Non-pigmented ciliary epithelial cell (primary cell): ENCODE measurements around the gene PRKCD.

Source experiments
- DNase-seq: peaks from one replicate; pipeline ENCODE4 v3.0.0-alpha.2; 2010; ENCODE audit warnings: low read depth

The PRKCD gene

DNA sequence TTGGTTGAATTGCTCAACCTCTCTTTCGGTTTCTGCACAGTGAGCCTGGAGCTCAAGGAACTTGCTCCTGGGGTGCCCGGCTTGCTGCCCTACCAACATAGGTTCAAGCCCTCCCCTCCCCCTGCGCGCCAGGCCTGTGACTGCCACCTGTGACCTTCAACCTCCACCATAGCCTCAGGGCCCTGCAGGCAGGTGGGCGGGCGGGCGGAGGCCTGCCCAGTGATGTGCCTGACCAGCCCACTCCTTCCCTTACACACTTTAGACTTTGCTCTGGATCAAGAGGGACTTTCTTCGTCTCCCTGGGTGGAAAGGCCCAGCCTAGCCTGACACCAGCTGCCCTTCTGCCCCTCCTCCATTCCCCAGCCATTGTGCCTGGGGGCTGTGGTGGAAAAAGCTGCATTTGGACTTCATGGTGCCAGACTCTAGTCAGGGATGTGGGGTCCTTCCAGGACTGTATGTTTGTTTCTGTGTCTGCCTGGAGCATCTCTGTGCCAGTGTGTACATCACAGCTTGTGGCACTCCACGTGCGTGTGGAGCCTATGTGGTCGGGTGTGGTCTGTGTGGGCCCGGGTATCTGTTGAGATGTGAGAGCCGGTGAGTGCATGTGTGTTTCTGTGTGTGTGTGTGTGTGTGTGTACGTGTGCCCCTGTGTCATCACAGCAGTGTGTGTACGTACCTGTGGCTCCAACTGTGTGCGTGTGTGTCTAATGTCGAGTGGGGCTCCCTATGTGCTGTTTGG, 9.5 kb downstream of the PRKCD start:
- DNase-seq = no peak

DNA sequence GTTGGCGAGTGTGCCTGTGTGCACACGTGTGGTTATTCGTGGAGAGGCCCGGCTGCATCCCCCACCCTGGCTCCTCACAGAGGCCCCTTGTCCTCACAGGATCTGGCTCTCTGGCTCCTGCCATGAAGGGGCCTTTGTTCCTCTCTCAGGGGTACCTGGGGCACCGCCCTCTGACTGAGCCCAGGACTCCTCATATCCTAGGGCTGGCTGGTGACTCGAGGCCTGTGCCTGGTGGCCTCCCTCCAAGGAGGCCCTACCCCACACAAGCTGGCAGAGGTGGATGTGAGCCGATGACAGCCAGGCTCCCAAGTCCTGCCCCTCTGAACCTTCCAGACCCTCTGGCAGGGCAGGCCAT, 10.0 kb downstream of the PRKCD start:
- no peak for DNase-seq

DNA sequence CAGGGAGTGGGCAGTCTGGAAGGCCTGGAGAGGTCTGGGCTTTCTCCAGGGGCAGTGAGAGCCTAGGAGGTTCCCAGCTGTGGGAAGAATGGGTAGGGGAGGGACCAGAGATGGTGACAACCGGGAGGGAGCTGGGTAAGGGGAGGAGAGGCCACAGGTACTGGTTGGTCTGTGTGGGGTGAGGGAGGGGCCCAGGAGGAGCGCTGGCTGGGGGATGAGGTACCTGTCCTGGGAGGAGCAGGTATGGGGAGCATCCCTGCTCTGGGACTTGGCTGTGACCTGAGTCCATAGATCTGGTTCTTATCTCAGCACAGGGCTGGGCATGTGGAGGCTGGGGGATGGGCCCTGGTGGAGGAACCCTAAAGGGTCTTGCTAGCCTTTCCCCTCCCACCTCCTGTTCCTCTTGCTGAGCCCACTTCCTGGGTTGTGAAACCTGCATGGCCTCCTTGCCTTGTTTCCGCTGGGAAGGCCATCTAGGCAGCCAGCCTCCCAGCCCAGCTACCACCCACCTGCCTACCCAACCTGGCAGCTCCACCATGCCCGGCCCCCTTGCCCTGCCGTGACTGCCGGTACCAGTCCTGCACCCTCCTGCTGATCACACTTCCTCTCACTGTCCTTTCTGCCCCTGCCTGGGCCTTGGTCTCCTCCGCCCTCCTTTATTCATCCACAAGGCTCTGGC, 11.0 kb downstream of the PRKCD start:
- DNase-seq = no peak

DNA sequence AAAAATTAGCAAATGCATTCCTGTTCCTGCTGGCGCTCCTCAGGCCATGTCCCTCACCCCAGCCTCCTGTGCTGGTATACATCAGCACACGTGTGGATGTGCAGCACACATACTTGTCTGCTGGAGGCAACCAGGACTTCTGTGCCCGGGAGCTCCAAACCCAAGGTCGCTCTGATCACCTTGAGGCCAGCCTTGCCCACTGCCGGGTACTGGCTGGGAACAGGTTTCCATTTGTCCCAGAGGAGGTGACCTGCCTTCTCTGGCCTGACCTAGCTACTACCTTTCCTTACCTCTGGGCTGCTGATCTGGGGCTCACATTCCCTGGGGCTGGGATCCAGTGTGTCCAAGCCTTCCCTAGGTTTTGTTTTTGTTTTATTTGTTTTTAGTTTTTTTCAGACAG, 12.1 kb downstream of the PRKCD start:
- DNase-seq = no peak

DNA sequence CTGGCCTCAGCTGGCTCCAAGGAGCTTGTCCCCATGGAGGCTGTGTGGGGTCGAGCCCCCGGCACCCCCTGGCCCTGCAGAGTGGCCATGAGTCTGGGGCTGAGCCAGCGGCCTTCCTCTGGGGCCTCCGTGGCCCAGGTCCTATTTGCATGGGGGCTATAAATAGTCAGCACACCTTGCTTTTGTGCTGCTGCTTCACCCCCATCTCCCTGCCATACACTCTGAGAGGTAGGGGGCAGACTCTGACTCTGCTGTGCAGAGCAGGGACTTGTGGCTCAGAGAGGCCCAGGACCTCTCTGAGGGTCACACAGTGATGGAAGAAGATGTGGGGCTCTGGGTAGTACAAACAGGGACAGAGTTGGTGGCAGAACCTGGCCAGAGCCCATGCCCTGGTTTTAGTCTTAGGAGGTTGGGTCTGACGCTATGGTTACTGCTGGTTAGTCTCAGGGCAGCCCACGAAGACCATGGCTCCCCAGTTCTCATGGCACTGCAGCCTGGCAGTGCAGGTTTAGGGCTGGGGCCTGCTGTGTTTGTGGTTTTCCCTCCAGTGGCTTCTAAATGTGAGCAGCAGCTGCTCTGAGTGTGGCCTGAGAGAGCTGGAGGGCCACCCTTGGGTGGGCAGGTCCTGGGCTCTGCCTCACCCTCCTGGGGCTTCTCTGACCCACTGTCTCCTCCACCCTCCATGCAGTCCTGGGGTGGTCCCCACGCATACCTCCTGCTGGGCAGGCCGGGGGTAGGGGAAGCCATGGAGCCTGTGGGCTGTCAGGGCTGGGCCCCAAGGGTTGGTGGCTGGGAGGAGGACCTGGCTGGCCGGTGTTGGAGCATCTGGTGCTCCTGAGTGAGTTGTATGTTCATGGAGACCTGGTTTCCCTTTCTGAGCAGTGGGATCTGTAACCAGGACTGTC, 13.6 kb downstream of the PRKCD start:
- no peak for DNase-seq

DNA sequence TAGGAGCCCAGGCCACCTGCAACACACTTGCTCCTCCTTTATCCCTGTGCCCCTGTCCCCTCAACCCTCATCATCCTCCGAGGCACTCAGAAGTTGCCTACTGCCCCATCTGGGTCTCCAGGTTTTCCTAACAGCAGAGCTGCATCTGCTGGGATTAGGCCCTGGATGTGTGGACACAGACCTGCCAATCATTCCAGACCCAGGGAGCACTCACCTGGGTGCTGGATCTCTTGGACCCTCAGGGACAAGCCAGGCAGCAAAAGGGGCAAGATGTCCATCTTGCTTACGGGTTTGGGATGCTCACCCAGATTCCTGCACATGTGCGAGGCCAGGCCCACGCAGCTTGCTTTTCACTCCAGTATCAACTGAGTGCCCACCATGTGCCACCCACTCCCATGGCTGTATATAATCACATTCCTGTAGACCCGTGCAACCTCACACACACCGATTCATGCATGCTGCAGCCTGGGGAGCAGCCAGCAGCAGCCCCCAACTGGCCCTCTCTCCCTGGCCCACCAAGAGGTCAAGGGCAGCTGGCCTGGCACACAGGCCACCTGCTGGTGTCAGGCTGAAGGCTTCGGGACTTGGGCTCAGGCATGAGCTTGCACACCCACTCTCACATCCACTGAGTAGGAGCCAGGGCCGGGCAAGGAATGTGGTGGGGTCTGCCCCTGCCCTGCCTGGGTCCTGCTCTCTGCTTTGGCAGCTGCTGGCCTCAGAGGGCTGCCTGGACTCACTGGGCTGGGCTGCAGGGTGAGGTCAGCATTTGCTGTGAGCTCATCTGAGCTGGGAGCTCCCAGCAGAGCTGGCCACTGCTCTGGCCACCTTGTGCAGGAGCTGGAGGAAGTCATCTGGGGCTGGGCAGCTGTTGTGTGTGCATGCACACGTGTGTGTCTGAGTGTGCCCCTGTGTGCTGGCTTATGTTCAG, 14.9 kb downstream of the PRKCD start:
- no peak for DNase-seq

DNA sequence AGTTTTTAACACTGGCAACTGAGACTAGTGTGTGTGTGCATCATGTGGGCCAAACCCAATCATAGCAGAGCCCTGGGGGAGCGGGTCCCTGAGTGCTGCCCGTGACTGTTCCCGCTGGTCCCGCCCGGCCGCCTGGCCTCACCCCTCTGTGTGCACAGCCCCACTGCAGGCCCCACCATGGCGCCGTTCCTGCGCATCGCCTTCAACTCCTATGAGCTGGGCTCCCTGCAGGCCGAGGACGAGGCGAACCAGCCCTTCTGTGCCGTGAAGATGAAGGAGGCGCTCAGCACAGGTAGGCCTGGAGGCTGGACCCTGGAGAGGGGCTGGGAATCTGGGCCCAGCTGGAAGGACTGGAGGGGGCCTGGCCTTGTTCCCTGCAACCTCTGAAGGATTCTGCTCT, 17.2 kb downstream of the PRKCD start:
- DNase-seq = no peak

DNA sequence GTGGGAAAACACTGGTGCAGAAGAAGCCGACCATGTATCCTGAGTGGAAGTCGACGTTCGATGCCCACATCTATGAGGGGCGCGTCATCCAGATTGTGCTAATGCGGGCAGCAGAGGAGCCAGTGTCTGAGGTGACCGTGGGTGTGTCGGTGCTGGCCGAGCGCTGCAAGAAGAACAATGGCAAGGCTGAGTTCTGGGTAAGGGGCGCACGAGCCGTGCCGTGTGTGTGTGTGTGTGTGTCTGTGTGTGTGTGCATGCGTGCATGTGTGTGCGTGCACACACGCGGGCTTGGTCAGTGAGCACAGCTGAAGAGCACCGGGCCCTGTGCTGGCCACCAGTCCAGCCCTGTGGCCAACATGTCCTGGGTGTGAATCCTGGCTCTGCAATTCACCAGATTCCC, 18.6 kb downstream of the PRKCD start:
- DNase-seq = no peak

DNA sequence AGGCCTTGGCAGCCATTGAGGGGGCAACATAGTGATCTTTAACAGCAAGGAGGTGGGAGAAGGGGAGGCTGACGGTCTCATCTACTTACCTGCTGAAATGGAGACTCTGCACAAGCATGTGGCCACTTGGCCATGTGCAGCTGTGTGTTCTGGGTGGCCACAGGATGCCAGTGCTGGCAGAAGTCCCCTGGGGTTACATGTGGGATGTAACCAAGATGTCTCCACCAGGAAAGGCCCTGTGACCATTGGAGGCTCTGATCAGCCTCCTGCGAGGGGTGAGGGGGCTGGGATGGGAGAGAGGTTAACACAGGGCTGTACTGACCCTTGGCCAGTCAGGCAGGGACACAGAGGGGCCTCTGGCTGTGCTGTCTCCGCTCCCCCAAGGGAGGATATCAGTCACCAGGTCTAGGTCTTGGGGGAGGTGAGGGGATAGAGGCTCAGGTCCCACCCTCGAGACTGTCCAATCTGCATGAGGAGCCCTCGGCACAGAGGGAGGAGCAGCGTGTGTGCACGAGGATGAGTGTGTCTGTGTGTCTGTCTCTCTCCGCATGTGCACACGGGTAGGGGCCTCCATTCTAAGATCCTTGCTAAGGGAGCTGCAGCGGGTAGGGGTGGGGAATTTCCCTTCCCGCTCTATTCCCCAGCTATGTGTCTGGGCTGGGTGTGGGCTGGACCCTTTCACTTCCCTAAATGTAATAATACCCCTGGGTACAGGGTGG, 19.5 kb downstream of the PRKCD start:
- DNase-seq = no peak

DNA sequence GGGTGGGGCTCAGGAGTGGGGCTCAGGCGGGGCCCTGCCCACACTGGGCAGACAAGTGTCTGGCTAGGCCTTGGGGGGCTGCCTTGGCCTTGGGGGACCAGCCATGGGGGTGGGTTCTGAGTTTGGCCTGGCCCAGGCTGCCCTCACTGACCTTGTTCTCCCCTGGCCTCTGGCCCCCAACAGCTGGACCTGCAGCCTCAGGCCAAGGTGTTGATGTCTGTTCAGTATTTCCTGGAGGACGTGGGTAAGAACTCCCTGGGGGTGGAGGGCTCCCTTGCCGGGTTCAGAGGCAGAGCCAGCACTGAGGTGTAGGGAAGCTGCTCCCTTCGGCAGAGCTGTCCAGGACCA, 20.0 kb downstream of the PRKCD start:
- no peak for DNase-seq

DNA sequence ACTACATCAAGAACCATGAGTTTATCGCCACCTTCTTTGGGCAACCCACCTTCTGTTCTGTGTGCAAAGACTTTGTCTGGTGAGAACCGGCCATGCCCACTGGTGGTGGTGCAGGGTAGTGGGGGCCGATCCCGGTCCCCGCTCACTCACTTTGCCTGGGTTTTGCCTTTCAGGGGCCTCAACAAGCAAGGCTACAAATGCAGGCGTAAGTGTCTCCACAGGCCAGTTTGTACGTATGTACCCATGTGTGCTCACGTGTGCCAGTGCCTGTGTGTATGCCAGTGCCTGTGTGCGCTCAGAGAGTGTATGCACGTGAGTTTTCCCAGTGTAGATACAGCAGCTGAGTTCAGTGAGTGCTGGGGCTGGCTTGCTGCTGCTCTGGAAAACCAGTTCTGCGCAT, 20.5 kb downstream of the PRKCD start:
- no peak for DNase-seq

DNA sequence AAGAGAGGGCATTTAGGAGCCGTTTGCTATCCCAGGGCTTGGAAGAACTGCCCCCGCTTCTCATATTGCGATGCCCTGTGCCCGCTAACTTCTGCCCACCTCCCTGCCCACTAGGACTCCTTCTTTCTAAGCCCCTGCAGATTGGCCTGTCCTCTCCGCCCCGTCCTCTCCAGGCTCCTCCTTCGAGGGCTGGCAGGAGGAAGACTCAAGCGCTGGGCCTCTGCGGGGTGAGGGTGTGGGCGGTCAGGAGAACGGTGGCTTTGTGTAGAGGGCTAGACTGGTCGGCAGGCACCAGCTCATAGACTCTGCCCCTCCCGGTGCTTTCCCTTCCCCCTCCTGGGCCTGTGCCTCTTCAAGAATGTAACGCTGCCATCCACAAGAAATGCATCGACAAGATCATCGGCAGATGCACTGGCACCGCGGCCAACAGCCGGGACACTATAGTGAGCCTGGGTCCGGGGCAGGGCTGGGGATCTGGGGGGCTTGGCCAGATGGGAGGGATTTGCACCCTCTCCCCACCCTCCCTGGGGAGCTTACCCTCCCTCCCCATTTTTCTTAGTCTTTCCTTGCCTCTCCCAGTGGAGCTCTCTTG, 21.9 kb downstream of the PRKCD start:
- DNase-seq = no peak

DNA sequence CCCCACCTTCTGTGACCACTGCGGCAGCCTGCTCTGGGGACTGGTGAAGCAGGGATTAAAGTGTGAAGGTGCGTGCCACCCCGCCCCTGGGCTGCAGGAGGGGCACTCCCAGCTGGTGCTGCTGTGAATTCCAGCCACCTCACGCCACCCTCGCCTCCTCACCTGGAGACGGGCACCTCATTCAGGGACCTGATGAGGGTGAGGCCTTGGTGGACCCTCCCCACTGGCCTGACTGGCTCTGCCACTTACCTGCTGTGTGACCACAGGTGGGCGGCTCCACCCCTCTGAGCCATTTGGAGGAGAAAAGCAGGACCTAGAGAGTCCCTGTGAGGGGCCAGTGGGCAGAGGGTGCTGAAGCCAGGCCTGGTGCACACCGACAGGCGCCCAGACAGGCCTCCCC, 22.5 kb downstream of the PRKCD start:
- no peak for DNase-seq

DNA sequence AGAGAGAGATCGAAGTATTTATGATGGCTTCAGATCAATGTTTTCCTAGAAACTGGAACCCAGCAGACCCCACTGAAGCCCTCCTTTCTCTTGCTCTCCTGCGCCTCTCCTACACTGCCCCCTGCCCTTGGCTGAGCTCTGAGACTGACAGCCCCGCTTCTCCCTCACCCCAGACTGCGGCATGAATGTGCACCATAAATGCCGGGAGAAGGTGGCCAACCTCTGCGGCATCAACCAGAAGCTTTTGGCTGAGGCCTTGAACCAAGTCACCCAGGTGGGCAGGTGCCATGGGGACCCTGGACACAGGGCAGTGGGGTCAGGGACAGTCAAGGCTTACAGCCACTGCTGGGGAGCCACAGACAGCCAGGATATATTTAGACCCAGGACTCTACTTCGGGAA, 23.7 kb downstream of the PRKCD start:
- no peak for DNase-seq

DNA sequence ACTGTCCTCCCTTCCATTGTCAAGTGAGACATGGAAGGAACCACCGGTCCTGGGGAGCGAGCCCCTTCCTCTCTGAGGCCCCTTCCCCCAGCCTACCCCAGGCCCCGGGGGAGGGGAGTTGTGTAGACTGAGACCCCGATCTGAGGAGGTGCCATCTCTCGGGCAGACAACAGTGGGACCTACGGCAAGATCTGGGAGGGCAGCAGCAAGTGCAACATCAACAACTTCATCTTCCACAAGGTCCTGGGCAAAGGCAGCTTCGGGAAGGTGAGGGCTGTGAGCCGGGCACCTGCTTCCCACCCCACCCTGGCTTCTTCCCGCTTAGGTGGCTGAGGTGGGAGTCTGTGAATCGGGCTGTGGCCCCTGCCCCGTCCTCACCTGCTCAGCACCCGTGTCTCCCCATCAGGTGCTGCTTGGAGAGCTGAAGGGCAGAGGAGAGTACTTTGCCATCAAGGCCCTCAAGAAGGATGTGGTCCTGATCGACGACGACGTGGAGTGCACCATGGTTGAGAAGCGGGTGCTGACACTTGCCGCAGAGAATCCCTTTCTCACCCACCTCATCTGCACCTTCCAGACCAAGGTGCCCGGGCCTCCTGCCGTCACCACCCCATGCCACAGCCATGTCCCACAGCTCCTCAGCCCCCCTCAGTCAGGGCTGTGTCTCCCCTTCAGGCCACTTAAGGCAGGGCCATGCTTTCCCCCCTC, 24.9 kb downstream of the PRKCD start:
- DNase-seq = no peak

DNA sequence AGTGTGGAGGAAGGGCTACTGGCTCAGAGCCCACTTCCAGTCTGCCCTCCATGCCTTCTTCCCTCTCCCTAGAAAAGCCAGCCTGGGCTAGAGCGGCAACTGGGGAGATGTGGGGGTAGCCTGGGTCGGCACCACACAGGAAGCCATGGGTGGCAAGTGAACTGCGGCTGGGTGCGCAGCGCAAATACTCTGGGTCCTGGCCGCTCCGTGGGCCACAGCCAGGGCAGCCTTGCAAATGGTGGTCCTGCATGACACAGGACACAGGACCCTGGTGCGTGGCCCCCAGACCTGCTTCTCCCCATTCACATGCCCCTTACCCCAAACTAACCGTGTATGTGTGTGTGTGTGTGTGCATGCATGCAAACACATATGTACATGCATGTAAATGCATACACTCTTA, 25.7 kb downstream of the PRKCD start:
- no peak for DNase-seq

DNA sequence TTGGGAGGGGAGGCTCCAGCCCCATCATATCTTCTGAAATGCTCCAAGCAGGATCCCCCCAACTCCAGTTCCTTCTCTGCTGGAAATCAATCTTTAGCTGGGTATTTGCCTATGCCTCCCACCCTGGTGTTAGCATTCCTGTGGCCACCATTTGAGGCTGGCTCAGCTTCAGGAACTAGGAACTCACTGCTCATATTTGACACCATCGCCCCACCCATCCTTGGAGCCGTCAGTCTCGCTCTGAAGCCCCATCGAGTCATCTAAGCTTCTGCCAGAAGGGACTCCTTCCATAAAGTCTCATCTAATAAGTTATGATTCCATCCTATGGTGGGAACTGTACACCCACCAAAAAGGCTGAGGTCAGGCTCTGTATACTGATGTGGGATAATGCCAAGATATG, 26.4 kb downstream of the PRKCD start:
- DNase-seq = no peak

DNA sequence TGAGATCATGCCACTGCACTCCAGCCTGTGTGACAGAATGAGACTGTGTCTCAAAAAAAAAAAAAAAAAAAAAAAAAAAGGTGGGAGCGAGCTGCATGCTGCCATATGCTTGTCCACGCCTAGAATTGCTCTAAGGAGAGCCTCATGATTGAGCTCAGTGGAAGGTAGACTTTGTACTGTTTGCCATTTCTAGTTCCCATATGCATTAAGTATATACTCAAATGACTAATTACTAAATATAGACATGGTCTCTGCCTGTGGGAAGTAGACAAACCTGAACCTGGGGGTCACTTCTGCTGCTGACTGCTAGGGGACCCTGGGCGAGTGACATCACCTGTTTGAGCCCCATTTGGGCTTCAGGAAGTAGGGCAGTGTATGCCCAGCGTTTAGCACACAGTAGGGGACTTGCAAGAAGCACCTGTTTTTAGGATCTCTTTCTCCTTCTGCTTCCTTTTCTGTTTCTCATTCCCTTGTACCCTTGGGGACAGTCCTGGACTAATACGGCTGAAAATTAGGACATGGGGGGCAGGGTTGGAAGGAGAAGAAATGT, 27.2 kb downstream of the PRKCD start:
- no peak for DNase-seq

DNA sequence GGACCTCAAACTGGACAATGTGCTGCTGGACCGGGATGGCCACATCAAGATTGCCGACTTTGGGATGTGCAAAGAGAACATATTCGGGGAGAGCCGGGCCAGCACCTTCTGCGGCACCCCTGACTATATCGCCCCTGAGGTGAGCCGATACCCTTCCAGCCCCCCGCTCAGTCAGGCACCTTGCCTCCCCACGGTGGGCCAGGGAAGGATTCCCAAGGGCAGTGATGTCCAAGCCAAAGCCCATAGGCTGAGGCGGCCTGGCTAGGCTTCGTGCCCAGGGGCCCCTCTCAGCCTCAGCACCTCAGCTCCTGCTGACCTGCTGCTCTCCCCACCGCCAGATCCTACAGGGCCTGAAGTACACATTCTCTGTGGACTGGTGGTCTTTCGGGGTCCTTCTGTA, 27.7 kb downstream of the PRKCD start:
- no peak for DNase-seq

DNA sequence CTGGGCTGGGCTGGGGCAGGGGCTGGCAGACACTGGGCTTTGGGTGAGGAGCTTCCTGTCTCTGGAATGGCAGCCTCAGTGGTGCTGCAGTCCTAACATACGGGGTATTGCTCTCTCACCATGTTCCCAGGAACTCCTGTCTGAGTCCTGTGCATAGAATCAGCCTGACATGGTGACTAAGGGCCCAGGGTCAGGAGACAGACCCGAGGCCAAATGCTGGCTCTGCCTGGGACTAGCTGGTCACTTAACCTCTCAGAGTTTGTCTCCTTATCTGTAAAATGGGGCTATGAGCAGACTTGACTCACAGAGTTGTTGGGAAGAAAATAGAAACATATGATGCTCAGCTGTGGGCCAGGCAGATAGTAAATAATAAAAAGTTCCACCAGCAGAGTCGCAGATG, 28.3 kb downstream of the PRKCD start:
- no peak for DNase-seq
